ENCODE results near the gene MPZL3.
A peak's percentile ranks its signal among the peaks of the same experiment; 100 is the strongest.

Gene MPZL3

GRCh38 chr11:118258410-118258809 is 6.2 kb upstream of the MPZL3 start:
- no peak overlapping the region for H3K4me3 ChIP-seq (ENCODE audit: low read depth, low read length)
- peak; percentile 38 for TF ChIP-seq CTCF (IDR thresholded peaks at IDR 0.05; ENCODE audit: low read depth, low read length, missing control alignments)
- no peak for DNase-seq (ENCODE audit: low read depth)

- H3K4me3 ChIP-seq (ENCODE audit: low read depth, low read length) = peak overlapping the region; percentile 97
- DNase-seq (ENCODE audit: low read depth) = no peak
These were observed 523 bp upstream of the MPZL3 start for GRCh38 chr11:118252688-118253087.

GRCh38 chr11:118247041-118247440 is 5.1 kb downstream of the MPZL3 start:
- H3K4me3 ChIP-seq (ENCODE audit: low read depth, low read length) = no peak overlapping the region
- no peak for DNase-seq (ENCODE audit: low read depth)
- no peak for TF ChIP-seq CTCF (IDR thresholded peaks at IDR 0.05; ENCODE audit: low read depth, low read length, missing control alignments)

More at GRCh38 chr11:118252688-118253087, 523 bp upstream of the MPZL3 start:
- no peak for TF ChIP-seq CTCF (IDR thresholded peaks at IDR 0.05; ENCODE audit: low read depth, low read length, missing control alignments)

DNA sequence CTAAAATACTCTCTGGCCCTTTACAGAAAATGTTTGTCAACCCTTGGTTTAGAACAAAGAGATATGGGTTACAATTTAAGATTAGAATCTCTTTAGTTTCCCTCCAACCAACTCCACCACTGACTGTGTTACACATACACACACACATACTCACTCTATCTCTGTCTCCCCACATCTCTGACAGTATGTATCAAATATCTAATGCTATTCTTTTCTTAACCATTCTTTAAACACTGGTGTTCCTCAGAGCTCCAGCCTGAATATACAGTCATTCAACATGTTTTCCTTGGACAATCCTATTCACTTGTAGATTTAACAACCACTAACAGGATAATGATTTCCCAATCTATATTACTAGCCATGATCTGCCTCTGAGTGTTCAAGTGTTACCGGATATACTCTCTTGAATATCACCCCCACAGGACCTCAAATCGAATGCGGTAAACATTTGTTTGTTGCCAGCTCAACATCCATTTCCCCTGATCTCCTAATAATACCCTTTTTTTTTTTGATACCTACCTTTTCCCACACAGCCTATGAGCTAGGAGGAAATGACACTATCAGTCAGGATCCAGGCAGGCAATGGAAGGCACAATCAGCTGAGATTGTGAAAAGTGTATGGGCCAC is 6.1 kb downstream of the MPZL3 start:
- no peak for TF ChIP-seq CTCF (IDR thresholded peaks at IDR 0.05; ENCODE audit: low read depth, low read length, missing control alignments)
- no peak for DNase-seq (ENCODE audit: low read depth)
- no peak overlapping the region for H3K4me3 ChIP-seq (ENCODE audit: low read depth, low read length)

DNA sequence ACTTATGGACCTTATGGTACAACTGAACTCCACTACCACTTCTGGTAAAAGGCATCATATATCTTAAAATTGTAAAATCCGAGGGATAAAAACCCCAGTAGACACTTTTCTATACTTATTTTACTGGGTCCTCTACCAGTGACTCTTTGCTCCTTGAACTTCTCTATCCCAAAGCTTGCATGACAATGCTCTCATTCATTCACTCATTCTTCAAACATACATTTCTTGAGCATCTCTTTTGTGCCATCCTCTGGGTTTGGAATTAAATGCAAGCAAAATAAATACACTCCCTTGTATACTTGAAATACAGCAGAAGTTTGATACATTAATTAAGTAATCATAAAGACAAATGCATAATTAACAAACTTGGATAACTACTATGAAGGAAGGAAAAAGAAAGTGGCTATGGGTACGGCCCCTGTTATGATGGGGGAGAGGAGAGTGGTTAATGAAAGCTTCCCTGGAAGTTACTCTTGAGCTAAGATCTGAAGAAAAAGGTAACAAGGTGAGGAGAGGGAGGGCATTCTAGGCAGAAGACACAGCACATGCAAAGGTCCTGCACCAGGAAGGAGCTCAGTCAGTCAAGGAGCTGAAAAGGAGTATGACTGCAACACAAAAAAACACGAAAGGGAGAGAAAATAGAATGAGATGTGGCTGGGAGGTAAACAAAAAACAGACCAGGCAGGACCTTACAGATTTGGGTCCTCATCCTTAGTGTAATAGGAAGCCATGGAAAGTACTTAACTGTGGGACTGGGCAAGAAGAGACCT is 8.0 kb downstream of the MPZL3 start:
- no peak for TF ChIP-seq CTCF (IDR thresholded peaks at IDR 0.05; ENCODE audit: low read depth, low read length, missing control alignments)
- no peak overlapping the region for H3K4me3 ChIP-seq (ENCODE audit: low read depth, low read length)
- no peak for DNase-seq (ENCODE audit: low read depth)

DNA sequence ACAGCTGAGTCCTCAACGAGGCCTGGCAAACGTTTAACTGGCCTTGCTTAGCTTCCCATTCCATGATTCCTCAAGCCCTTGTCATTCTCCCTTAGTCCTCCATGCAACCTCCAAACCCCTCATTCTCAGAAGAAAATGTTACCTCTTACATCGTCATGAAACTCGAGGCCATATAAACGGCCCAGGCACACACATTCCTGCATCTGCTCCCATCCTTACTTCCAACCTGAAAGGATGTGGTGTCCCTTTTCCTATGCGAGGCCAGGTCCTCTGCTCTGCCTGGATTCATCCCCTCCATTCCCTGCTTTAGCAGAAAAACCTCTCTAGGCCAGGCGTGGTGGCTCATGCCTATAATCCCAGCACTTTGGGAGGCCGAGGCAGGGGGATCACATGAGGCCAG is 9.0 kb downstream of the MPZL3 start:
- no peak overlapping the region for H3K4me3 ChIP-seq (ENCODE audit: low read depth, low read length)
- DNase-seq (ENCODE audit: low read depth) = no peak
- TF ChIP-seq CTCF (IDR thresholded peaks at IDR 0.05; ENCODE audit: low read depth, low read length, missing control alignments) = no peak

DNA sequence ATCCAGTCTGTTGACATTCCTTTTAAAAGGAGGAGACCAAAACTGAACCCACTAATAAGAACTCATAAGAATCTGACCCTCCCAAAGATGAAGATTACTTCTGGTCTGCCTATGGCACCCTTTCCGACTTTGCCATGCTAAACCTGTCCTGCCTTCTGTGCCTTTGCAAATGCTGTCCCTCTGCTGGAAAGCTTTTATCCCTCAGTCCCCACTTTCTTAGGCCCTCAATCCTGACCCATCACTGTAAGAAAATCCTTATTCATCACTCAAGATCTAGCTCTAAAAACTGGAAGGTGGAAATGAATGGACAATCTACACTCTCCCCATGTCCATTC is 10.4 kb downstream of the MPZL3 start:
- TF ChIP-seq CTCF (IDR thresholded peaks at IDR 0.05; ENCODE audit: low read depth, low read length, missing control alignments) = no peak

More for the DNA sequence above, 10.4 kb downstream of the MPZL3 start:
- DNase-seq (ENCODE audit: low read depth) = no peak
- H3K4me3 ChIP-seq (ENCODE audit: low read depth, low read length) = no peak overlapping the region

Measured in GM12864 (cell line).